NCI-H510A (cell line): Measurements from ENCODE around the gene CGB5.
"Not testable (repeated sequence)": the region's sequence is repeated elsewhere in the genome, so short reads cannot be mapped to it uniquely, and the experiment has no call there.

Experiments used
- DNase-seq: peaks from one replicate; lab custom pipeline; 2025; lab: John Stamatoyannopoulos, UW

The CGB5 gene

DNA sequence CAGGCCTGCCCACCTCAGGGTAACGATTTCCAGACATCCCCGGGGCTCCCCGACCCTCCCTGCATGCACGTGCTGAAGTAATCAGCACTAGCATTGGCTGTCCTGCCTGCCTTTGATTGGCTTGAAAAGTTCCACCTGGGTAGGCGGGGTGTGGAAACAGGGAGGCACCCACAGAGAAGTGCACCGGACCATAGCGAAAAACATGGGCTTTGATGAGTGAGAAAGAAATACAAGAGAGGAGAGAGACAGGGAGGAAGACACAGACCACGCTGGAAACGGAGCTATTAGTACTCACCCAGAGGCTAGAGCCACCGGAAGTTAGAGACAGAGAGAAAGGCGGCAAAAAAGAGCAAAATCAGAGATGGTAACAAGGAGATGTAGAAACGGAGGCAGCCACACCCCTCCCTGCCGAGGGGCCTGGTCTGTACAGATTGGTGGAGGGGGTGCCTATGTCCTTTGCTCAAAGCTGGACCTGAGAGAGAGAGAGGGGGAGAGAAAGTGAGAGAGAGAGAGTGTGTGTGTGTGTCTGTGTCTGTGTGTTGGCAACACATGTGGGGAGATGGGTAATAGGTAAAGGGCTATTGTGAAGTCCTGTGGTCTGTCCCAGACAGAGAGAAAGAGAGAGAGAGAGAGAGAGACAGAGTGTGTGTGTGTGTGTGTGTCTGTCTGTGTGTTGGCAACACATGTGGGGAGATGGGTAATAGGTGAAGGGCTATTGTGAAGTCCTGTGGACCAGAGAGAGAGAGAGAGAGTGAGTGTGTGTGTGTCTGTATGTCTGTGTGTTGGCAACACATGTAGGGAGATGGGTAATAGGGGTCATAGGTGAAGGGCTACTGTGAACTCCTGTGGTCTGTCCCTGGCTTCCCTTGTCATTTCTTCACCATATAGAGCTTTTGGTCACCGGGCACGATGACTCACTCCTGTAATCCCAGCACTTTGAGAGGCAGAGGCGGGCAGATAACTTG, 22.4 kb upstream of the CGB5 start:
- no peak for DNase-seq

DNA sequence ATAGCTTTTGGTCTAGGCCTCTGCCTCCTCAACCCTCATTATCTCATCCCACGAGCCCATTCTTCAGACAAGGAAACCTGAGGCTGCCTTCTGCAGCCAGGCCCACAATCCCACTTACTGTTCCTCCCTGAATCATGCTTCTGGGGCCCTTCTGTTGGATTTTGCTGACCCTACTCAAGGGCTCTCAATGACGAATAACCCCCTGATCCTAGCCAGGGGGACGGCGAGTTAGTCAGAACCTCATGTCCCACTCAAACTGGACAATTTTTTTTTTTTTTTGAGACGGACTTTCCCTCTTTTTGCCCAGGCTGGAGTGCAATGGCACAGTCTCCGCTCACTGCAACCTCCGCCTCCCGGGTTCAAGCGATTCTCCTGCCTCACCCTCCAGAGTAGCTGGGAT, 21.5 kb upstream of the CGB5 start:
- no peak for DNase-seq

DNA sequence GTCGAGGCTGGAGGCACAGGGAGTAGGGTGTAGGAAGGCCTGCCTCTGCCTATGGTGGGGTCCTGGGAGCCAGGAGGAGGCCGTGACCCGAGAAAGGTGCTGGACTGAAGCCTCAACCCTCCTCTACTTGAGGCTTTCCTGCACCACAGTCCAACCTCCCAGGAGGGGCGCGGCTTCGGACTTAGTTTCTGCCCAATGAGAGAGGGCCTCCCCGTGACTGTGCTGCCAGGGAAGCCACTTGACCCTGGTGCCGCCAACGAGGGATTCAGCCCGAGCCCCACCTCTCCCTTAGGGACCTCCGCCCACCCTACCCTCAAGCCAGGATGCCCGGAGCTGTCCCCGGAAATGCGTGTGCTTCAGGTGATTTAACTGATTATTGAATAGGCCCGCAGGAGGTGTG, 19.4 kb upstream of the CGB5 start, which contains the start of gene CGB3:
TSS of gene CGB3 (minus strand) at position 101 of the 400 bp plus-strand sequence. CDS start 362 bp downstream, outside the sequence.
- DNase-seq = not testable (repeated sequence)

DNA sequence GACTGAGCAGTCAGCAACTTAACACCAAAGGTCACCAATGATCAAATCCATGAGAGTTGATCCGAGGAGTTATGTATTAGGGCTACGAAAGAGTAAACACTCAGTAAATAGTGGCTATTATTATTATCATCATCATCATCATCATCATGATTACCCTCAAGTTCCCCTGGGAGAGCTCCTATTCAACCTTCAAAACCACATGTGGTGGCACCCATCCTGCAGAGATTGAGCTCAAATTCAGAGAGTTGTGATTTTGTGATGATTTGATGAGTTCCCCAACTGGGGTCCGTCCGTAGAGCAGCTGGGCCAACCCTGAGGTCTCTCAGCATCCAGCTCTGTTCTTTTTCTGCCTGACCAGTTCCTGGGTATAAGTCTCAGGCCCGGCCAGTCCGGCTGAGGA, 18.6 kb upstream of the CGB5 start:
- not testable (repeated sequence) for DNase-seq

DNA sequence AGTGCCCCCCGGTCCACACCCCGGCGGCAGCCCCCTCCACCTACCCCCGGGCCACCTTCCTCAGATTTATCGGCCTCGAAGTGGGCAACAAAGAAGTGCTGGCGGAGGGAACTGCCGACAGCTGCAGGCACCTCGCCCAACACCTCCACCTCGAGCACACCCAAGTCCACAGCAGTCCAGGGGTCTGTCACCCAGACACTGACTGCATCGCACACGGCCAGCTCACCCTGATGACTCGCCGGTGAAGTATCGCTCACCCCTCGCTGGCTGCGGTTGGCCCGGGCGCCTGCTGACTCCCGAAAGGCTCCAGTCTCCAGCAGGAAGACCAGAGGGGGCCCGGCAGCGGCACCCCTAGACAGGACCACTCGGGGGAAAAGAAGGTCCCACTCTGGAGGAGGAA, 18.0 kb upstream of the CGB5 start:
- not testable (repeated sequence) for DNase-seq

DNA sequence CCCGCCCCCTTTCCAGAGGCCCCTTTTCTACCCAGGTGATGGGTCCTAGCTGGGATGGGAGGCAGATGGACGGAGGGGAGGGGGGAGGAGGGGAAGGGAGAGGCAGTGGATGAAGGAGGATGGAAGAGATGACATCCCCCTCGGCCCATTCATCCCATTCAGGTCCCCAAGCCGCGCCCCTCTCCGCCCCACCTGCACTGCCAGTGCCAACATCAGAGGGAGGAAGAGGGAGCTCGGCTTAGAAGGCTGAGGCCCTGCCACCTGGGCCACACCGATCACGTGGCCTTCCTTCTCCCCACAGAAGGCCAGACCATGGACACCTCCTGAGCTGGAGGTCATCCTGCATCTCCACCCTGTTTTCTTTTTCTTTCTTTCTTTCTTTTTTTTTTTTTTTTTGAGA, 15.0 kb upstream of the CGB5 start:
- DNase-seq = not testable (repeated sequence)

DNA sequence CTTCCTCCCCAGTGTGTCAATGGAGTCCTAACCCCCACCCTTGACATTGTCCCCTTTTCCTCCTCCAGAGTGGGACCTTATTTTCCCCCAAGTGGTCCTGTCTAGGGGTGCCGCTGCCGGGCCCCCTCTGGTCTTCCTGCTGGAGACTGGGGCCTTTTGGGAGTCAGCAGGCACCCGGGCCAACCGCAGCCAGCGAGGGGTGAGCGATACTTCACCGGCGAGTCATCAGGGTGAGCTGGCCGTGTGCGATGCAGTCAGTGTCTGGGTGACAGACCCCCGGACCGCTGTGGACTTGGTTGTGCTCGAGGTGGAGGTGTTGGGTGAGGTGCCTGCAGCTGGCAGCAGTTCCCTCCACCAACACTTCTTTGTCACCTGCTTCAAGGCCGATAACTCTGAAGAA, 13.9 kb upstream of the CGB5 start:
- not testable (repeated sequence) for DNase-seq

DNA sequence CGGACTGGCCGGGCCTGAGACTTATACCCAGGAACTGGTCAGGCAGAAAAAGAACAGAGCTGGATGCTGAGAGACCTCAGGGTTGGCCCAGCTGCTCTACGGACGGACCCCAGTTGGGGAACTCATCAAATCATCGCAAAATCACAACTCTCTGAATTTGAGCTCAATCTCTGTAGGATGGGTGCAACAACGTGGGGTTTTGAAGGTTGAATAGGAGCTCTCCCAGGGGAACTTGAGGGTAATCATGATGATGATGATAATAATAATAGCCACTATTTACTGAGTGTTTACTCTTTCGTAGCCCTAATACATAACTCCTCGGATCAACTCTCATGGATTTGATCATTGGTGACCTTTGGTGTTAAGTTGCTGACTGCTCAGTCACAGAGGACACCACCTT, 13.3 kb upstream of the CGB5 start:
- not testable (repeated sequence) for DNase-seq

DNA sequence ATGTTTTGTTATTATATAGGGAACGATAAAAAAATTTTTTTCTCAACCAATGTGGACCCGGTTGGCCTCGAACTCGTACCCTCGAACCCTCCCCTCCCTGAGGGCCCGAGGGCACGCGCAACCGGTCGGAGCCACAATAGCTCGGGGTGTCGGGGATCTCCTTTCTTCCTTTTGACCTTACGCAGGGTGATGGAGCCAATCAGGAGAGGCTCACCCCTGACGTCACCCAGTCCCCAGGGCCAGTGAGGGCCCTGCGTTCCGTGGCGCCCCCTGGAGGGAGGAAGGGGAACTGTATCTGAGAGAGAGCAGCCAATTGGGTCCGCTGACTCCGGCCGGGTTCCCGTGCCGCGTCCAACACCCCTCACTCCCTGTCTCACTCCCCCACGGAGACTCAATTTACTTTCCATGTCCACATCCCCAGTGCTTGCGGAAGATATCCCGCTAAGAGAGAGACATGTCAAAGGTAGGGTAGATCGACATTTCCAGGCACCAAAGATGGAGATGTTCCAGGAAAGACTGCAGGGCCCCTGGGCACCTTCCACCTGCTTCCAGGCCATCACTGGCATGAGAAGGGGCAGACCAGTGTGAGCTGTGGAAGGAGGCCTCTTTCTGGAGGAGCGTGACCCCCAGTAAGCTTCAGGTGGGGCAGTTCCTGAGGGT, 11.9 kb upstream of the CGB5 start, which contains the start of gene CGB2:
TSS of gene CGB2 (plus strand) at position 249 of the 660 bp plus-strand sequence. CDS start at position 455, 206 bp downstream.
- not testable (repeated sequence) for DNase-seq

DNA sequence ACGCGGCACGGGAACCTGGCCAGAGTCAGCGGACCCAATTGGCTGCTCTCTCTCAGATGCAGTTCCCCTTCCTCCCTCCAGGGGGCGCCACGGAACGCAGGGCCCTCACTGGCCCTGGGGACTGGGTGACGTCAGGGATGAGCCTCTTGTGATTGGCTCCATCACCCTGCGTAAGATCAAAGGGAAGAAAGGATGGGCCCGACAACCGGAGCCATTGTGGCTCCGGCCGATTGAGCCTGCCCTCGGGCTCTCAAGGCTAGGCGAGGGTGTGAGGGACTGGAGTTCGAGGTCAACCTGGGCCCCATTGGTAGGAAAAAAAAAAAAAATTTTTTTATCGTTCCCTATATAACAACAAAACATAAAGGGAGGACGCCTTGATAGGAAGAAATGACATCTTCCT, 6.8 kb upstream of the CGB5 start, which contains the start of gene CGB1:
TSS of gene CGB1 (minus strand) at position 81 of the 400 bp plus-strand sequence. CDS start 184 bp downstream, outside the sequence.
- DNase-seq = not testable (repeated sequence)

DNA sequence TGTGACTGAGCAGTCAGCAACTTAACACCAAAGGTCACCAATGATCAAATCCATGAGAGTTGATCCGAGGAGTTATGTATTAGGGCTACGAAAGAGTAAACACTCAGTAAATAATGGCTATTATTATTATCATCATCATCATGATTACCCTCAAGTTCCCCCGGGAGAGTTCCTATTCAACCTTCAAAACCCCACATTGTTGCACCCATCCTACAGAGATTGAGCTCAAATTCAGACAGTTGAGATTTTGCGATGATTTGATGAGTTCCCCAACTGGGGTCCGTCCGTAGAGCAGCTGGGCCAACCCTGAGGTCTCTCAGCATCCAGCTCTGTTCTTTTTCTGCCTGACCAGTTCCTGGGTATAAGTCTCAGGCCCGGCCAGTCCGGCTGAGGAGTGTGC, 5.5 kb upstream of the CGB5 start:
- DNase-seq = not testable (repeated sequence)

DNA sequence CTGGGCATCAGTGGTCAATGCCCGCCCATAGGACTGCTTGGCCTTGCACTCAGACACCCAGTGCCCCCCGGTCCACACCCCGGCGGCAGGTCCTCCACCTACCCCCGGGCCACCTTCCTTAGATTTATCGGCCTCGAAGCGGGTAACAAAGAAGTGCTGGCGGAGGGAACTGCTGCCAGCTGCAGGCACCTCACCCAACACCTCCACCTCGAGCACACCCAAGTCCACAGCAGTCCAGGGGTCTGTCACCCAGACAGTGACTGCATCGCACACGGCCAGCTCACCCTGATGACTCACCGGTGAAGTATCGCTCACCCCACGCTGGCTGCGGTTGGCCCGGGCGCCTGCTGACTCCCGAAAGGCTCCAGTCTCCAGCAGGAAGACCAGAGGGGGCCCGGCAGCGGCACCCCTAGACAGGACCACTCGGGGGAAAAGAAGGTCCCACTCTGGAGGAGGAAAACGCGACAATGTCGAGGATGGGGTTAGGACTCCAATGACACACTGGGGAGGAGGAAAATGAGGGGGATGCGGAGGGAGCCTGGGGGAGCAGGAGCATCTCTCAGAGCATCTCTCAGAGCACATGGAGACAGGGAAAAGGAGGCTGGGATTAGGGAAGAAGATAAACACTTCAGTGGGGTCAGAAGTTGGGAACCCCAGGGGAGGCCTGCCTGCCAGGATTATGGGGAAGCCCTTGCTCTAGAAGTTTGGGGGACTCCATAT, 4.9 kb upstream of the CGB5 start:
- DNase-seq = not testable (repeated sequence)

DNA sequence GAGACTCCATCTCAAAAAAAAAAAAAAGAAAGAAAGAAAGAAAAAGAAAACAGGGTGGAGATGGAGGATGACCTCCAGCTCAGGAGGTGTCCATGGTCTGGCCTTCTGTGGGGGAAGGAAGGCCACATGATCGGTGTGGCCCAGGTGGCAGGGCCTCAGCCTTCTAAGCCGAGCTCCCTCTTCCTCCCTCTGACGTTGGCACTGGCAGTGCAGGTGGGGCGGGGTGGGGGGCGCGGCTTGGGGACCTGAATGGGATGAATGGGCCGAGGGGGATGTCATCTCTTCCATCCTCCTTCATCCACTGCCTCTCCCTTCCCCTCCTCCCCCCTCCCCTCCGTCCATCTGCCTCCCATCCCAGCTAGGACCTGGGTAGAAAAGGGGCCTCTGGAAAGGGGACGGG, 3.9 kb upstream of the CGB5 start:
- not testable (repeated sequence) for DNase-seq

DNA sequence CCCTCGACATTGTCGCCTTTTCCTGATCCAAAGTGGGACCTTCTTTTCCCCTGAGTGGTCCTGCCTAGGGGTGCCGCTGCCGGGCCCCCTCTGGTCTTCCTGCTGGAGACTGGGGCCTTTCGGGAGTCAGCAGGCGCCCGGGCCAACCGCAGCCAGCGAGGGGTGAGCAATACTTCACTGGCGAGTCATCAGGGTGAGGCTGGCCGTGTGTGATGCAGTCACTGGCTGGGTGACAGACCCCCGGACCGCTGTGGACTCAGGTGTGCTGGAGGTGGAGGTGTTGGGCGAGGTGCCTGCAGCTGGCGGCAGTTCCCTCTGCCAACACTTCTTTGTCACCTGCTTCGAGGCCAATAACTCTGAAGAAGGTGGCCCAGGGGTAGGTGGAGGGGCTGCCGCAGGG, 1.5 kb upstream of the CGB5 start:
- DNase-seq = no peak

DNA sequence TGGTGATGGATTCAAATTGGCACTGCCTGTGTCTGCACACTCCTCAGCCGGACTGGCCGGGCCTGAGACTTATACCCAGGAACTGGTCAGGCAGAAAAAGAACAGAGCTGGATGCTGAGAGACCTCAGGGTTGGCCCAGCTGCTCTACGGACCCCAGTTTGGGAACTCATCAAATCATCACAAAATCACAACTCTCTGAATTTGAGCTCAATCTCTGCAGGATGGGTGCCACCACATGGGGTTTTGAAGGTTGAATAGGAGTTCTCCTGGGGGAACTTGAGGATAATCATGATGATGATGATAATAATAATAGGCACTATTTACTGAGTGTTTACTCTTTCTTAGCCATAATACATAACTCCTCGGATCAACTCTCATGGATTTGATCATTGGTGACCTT, 982 bp upstream of the CGB5 start:
- not testable (repeated sequence) for DNase-seq

DNA sequence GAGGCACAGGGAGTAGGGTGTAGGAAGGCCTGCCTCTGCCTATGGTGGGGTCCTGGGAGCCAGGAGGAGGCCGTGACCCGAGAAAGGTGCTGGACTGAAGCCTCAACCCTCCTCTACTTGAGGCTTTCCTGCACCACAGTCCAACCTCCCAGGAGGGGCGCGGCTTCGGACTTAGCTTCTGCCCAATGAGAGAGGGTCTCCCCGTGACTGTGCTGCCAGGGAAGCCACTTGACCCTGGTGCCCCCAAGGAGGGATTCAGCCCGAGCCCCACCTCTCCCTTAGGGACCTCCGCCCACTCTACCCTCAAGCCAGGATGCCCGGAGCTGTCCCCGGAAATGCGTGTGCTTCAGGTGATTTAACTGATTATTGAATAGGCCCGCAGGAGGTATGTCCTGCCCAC, 5.4 kb downstream of the CGB5 start, which contains the start of gene CGB8:
TSS of gene CGB8 (minus strand) at position 101 of the 400 bp plus-strand sequence. CDS start 372 bp downstream, outside the sequence.
- not testable (repeated sequence) for DNase-seq

DNA sequence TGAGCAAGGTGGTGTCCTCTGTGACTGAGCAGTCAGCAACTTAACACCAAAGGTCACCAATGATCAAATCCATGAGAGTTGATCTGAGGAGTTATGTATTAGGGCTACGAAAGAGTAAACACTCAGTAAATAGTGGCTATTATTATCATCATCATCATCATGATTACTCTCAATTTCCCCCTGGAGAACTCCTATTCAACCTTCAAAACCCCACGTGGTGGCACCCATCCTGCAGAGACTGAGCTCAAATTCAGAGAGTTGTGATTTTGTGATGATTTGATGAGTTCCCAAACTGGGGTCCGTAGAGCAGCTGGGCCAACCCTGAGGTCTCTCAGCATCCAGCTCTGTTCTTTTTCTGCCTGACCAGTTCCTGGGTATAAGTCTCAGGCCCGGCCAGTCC, 6.2 kb downstream of the CGB5 start:
- not testable (repeated sequence) for DNase-seq

DNA sequence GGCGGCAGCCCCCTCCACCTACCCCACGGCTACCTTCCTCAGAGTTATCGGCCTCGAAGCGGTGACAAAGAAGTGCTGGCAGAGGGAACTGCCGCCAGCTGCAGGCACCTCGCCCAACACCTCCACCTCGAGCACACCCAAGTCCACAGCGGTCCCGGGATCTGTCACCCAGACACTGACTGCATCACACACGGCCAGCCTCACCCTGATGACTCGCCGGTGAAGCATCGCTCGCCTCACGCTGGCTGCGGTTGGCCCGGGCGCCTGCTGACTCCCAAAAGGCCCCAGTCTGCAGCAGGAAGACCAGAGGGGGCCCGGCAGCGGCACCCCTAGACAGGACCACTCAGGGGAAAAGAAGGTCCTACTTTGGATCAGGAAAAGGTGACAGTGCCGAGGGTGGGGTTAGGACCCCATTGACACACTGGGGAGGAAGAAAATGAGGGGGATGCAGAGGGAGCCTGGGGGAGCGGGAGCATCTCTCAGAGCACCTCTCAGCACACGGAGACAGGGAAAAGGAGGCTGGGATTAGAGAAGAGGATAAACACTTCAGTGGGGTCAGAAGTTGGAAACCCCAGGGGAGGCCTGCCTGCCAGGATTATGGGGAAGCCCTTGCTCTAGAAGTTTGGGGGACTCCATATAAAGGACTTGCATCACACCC, 6.9 kb downstream of the CGB5 start:
- DNase-seq = not testable (repeated sequence)

DNA sequence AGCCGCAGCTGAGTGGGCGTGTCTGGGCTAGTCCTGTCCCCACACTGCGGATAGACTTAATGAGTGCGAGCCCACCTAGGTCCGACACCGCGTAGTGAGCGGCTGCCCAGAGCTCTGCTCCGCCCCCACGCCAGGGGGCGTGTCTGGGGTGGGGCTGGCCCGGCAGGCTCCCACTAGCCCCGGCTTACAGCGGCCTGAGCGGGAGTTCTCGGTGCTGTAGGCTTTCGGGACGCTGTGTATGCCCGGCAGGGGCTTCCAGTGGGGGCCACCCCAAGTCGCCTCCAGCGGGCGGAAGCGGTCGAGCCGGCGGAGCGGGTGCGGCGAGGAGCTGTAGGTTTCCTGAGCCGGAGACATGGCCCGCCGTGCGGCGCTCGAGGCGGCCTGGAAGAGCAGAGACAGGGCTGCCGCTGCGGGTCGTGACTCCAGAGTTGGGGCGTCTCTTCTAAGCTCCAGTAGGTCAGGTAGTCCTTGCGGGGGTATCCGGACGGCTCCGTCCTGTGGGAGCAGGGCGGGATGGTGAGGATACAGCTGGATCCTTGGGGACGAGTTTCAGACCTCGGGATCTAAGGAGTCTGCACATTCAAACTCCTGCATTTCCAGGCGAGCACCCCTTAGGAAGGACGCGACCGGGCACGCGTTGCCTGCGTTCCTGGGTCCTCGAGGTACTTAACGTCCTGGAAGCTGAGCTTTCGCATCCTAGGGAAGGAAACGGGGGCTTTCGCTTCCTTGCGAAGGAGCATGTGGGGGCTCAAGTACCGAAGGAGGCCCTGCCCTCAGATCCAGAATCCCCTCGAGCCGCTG, 12.7 kb downstream of the CGB5 start:
- DNase-seq = no peak

DNA sequence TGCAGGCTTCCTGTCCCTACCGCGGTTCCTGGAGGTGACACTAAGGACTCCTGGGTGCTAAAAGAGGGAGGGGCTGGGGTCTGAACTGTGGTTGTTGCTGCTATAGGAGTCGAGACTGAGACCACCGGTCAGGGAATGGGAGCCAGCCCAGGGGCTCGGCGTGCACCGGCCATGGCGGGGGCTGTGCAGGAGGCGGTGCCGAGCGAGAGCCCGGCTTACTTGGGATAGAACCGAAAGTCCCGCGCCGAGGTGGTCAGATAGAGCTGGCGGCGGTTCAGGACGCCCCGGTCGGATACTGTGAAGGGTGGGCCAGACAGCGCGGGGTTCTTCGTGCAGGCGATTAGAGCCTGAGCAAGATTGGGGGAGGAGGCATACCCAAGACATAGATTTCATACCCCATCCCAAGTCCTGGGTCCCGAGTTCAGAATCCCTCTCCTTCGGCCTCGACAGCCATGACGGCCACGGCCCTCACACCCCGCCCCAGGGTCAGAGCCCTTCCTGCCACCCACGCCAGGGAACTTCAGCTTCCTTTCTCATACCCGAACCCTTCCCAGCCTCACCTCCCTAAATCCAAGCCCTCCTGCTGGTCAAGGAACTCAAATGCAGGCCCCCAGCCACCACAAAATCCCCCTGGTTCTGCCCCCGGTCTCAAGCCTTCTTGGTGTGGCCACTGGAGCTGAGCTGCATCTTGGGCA, 13.4 kb downstream of the CGB5 start:
- not testable (repeated sequence) for DNase-seq
